Fibroblast of pulmonary artery (primary cell): ENCODE data around the gene GFM1.
A peak's percentile ranks its signal among the peaks of the same experiment; 100 is the strongest.

ENCODE experiments used
- DNase-seq: peaks from one replicate; pipeline ENCODE4 v3.0.0-alpha.2; 2010; ENCODE audit warnings: low read depth
- H3K4me3 ChIP-seq: replicated peaks from 2 replicates; pipeline ENCODE4 v1.5.1; 2011; ENCODE audit warnings: low read depth, mild to moderate bottlenecking, control low read depth, low read length, moderate library complexity
- TF ChIP-seq, protein P1 (sequence below): IDR thresholded peaks from 2 replicates; pipeline ENCODE4 v1.5.1; 2011; ENCODE audit warnings: mild to moderate bottlenecking, control low read depth, low read length, inconsistent platforms; ENCODE audit errors: missing control alignments

Gene GFM1

DNA sequence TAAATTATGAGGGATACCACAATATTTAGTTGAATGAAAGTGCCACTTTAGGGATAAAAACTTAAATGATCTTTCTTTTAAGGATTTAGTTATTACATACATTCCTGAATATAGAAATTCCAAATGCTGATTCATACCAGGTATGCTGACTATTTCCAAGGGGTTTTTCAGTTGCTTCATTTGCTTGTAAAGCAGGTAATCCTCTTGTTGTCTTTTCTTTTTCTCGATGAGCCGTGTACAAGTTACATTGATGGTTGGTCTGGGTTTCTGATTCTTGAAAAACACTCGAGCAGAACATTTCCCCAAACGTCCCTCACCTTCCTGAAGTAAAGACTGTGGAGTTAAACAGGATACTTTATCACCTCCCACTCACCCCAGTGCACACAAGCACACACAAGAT, 66.3 kb downstream of the GFM1 start:
- DNase-seq, result no peak
- no peak overlapping the region for H3K4me3 ChIP-seq
- TF ChIP-seq, protein P1, sequence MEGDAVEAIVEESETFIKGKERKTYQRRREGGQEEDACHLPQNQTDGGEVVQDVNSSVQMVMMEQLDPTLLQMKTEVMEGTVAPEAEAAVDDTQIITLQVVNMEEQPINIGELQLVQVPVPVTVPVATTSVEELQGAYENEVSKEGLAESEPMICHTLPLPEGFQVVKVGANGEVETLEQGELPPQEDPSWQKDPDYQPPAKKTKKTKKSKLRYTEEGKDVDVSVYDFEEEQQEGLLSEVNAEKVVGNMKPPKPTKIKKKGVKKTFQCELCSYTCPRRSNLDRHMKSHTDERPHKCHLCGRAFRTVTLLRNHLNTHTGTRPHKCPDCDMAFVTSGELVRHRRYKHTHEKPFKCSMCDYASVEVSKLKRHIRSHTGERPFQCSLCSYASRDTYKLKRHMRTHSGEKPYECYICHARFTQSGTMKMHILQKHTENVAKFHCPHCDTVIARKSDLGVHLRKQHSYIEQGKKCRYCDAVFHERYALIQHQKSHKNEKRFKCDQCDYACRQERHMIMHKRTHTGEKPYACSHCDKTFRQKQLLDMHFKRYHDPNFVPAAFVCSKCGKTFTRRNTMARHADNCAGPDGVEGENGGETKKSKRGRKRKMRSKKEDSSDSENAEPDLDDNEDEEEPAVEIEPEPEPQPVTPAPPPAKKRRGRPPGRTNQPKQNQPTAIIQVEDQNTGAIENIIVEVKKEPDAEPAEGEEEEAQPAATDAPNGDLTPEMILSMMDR, result no peak

DNA sequence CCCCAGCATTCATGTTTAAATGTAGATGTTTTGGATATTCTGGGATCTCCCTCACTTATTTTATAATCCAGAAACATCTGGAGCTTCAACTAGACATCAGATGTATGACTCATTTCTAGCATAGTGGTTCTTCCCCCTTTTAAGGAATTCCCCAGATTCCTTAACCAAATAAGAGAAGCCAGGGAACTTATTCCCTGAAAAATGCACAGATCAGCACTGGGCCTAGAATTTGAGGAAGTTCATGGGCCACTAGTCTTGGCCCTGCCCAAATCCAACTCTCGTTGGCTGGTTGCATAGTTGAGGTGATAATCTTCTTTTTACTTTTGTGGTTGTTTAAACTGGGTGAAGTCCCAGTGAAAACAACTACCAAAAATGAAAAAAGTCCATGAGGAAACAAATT, 67.6 kb downstream of the GFM1 start:
- peak; percentile 83 for DNase-seq
- TF ChIP-seq, protein P1, result no peak

GRCh38 chr3:158712443-158712842, 68.1 kb downstream of the GFM1 start:
- no peak overlapping the region for H3K4me3 ChIP-seq
- DNase-seq, result no peak
- TF ChIP-seq, protein P1, result no peak

More for the DNA sequence above, 67.6 kb downstream of the GFM1 start:
- no peak overlapping the region for H3K4me3 ChIP-seq

DNA sequence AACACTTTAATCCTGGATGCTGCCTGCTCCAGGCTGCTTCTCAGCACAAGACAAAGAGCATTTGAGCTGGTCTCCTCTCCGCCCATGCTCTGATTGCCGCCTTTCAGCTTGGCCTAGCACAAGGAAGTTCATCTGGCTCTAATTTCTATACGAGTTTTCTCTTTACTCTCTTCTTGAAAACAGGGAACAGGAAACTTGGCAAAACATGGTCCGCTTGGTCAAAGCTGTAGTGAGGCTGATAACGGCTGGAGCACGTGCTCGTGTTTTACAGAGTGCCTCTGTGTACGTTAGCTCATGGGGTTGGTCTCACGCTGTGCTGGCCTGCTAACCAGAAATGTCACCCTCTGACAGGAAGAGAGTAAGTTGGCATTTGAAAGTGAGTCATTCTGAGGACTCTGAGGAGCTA, 68.8 kb downstream of the GFM1 start:
- TF ChIP-seq, protein P1, result no peak
- no peak overlapping the region for H3K4me3 ChIP-seq
- peak; percentile 77 for DNase-seq

DNA sequence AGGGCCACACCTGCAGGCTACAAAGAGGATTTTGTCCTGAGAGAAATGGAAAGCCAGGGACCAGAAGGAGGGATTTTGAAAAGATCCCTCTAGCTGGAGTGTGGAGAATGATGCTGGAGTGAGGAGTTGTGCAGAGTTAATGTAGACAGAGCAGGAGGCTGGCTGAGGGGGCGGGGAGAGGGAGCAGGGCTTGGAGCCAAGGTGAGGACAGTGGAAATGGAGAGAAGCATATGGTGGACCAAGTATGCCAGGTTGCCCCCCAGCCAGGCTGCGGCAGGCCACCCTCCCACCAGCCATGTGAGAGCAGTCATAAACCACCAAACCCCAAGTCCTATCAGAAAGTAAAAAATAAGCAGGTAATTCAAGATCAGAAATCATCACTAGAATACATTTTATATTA, 73.2 kb downstream of the GFM1 start:
- DNase-seq, result no peak
- TF ChIP-seq, protein P1, result no peak
- no peak overlapping the region for H3K4me3 ChIP-seq

DNA sequence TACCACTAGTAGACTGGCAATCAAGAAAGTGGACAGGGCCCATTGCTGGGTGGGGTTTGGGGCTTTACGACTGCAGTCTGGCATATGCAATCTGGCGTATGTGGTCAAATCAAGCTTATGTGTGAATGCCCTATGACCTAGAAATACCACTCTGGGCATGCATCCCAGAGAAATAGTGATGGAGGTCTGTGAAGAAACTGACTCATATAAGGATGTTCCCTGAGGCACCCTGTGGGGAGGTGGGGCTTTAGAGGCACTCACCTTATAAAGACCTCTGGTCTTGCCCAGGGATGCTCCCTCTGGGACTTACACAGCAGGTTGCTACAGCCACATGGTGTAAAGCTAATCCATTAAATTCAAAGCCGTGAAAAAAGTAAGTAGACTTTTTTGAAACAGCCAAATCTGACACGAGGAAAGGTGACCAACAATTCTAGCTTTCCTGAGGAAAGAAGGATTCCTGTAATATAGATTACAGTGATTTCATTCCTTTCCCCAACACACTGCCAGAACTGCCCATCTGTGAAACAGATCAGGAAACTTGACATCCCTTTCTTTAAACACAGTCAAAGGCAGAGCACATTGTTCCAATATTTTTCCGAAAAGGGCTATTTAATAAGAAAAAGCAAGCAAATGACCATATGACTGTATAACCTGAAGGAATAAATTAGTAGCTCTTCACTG, 74.3 kb downstream of the GFM1 start:
- H3K4me3 ChIP-seq, result no peak overlapping the region
- TF ChIP-seq, protein P1, result no peak
- DNase-seq, result peak; percentile 88

GRCh38 chr3:158722108-158722507, 77.8 kb downstream of the GFM1 start:
- TF ChIP-seq, protein P1, result no peak
- DNase-seq, result no peak
- H3K4me3 ChIP-seq, result no peak overlapping the region
